ENCODE data around the gene DCPS. TPM values are rescaled to one million over a fixed set of nuclear protein-coding genes. Genes with fewer than 3 reads are reported as not detected.

Gene DCPS
- total RNA-seq, 1 donor from 2014 or later = 40.4 TPM

GRCh38 chr11:126277322-126277721 lies 26.5 kb upstream of the DCPS start:
- no peak overlapping the region for H3K4me3 Mint-ChIP-seq
- H3K27me3 Mint-ChIP-seq (ENCODE audit: insufficient read depth) = no peaks in the 10 kb centered on the region
- intact Hi-C loops (cut with micrococcal nuclease) = no loop called here
- H3K9me3 Mint-ChIP-seq = no peaks in the 10 kb centered on the region
- peaks cover 19% of the 10 kb centered on the region for H3K4me1 Mint-ChIP-seq (ENCODE audit: low read depth)
- DNase-seq (ENCODE audit: low spot score) = no peak
- no peak overlapping the region for H3K27ac Mint-ChIP-seq
- peaks cover 26% of the 10 kb centered on the region for H3K36me3 Mint-ChIP-seq (ENCODE audit: low read depth)

- H3K4me1 Mint-ChIP-seq (ENCODE audit: low read depth) = peaks cover 23% of the 10 kb centered on the region
- H3K27me3 Mint-ChIP-seq (ENCODE audit: insufficient read depth) = no peaks in the 10 kb centered on the region
- H3K36me3 Mint-ChIP-seq (ENCODE audit: low read depth) = peaks cover 23% of the 10 kb centered on the region
- DNase-seq (ENCODE audit: low spot score) = no peak
- no peak overlapping the region for H3K27ac Mint-ChIP-seq
- H3K4me3 Mint-ChIP-seq = no peak overlapping the region
- intact Hi-C loops (cut with micrococcal nuclease) = no loop called here
- H3K9me3 Mint-ChIP-seq = no peaks in the 10 kb centered on the region
These were observed 26.1 kb upstream of the DCPS start for GRCh38 chr11:126277780-126278179.

GRCh38 chr11:126279191-126279590 lies 24.7 kb upstream of the DCPS start:
- Mint-ChIP-seq H3K27ac (peak overlapping the region; percentile 27), H3K9me3 (no peaks in the 10 kb centered on the region), H3K4me1 (ENCODE audit: low read depth) (peaks cover 30% of the 10 kb centered on the region), H3K27me3 (ENCODE audit: insufficient read depth) (no peaks in the 10 kb centered on the region), H3K36me3 (ENCODE audit: low read depth) (peaks cover 23% of the 10 kb centered on the region), H3K4me3 (no peak overlapping the region)
- intact Hi-C loops (cut with micrococcal nuclease) = no loop called here
- no peak for DNase-seq (ENCODE audit: low spot score)

- Mint-ChIP-seq H3K36me3 (ENCODE audit: low read depth) (peaks cover 20% of the 10 kb centered on the region), H3K27me3 (ENCODE audit: insufficient read depth) (no peaks in the 10 kb centered on the region)
- intact Hi-C loops (cut with micrococcal nuclease) = loop anchor here (5.0 kb wide), 1 partner anchor 393 kb away; the partner anchor contains the start of gene HYLS1
These were observed 23.3 kb upstream of the DCPS start for GRCh38 chr11:126280595-126280994.

GRCh38 chr11:126281245-126281644 lies 22.6 kb upstream of the DCPS start:
- H3K27ac Mint-ChIP-seq = peak overlapping the region; percentile 80
- intact Hi-C loops (cut with micrococcal nuclease) = loop anchor here (5.0 kb wide), 1 partner anchor 394 kb away; the partner anchor contains the start of gene HYLS1

More at GRCh38 chr11:126280595-126280994, 23.3 kb upstream of the DCPS start:
- no peak for DNase-seq (ENCODE audit: low spot score)
- H3K4me1 Mint-ChIP-seq (ENCODE audit: low read depth) = peaks cover 40% of the 10 kb centered on the region
- no peak overlapping the region for H3K27ac Mint-ChIP-seq
- H3K9me3 Mint-ChIP-seq = no peaks in the 10 kb centered on the region
- peak overlapping the region; percentile 56 for H3K4me3 Mint-ChIP-seq

GRCh38 chr11:126281666-126282175 lies 22.1 kb upstream of the DCPS start:
- H3K4me3 Mint-ChIP-seq = peak overlapping the region; percentile 92

More at GRCh38 chr11:126281245-126281644, 22.6 kb upstream of the DCPS start:
- peak overlapping the region; percentile 92 for H3K4me3 Mint-ChIP-seq
- H3K36me3 Mint-ChIP-seq (ENCODE audit: low read depth) = peaks cover 17% of the 10 kb centered on the region
- H3K4me1 Mint-ChIP-seq (ENCODE audit: low read depth) = peaks cover 40% of the 10 kb centered on the region
- H3K27me3 Mint-ChIP-seq (ENCODE audit: insufficient read depth) = no peaks in the 10 kb centered on the region
- no peak for DNase-seq (ENCODE audit: low spot score)
- H3K9me3 Mint-ChIP-seq = no peaks in the 10 kb centered on the region

GRCh38 chr11:126282361-126282735 lies 21.5 kb upstream of the DCPS start:
- H3K4me1 Mint-ChIP-seq (ENCODE audit: low read depth) = peaks cover 45% of the 10 kb centered on the region
- peak; percentile 17 for DNase-seq (ENCODE audit: low spot score)
- no peaks in the 10 kb centered on the region for H3K9me3 Mint-ChIP-seq
- peaks cover 21% of the 10 kb centered on the region for H3K36me3 Mint-ChIP-seq (ENCODE audit: low read depth)
- H3K27ac Mint-ChIP-seq = peak overlapping the region; percentile 80
- intact Hi-C loops (cut with micrococcal nuclease) = loop anchor here (5.0 kb wide), 1 partner anchor 395 kb away; the partner anchor contains the start of gene HYLS1
- H3K27me3 Mint-ChIP-seq (ENCODE audit: insufficient read depth) = no peaks in the 10 kb centered on the region
- H3K4me3 Mint-ChIP-seq = peak overlapping the region; percentile 92

More at GRCh38 chr11:126281666-126282175, 22.1 kb upstream of the DCPS start:
- Mint-ChIP-seq H3K27ac (peak overlapping the region; percentile 80), H3K27me3 (ENCODE audit: insufficient read depth) (no peaks in the 10 kb centered on the region), H3K36me3 (ENCODE audit: low read depth) (peaks cover 18% of the 10 kb centered on the region), H3K9me3 (no peaks in the 10 kb centered on the region), H3K4me1 (ENCODE audit: low read depth) (peaks cover 41% of the 10 kb centered on the region)
- intact Hi-C loops (cut with micrococcal nuclease) = loop anchor here (5.0 kb wide), 1 partner anchor 394 kb away; the partner anchor contains the start of gene HYLS1
- no peak for DNase-seq (ENCODE audit: low spot score)

GRCh38 chr11:126282736-126283591 lies 20.9 kb upstream of the DCPS start, which contains the start of gene TIRAP:
TIRAP (plus strand) TSS chr11:126283093; CDS start chr11:126290895, 7,802 bp downstream.
- no peaks in the 10 kb centered on the region for H3K9me3 Mint-ChIP-seq
- peaks cover 15% of the 10 kb centered on the region for H3K36me3 Mint-ChIP-seq (ENCODE audit: low read depth)

GRCh38 chr11:126284829-126285228 lies 19.0 kb upstream of the DCPS start:
- intact Hi-C loops (cut with micrococcal nuclease) = loop anchor here (5.0 kb wide), 1 partner anchor 398 kb away; the partner anchor contains the start of gene HYLS1
- no peak for DNase-seq (ENCODE audit: low spot score)
- H3K4me1 Mint-ChIP-seq (ENCODE audit: low read depth) = peaks cover 39% of the 10 kb centered on the region
- H3K27me3 Mint-ChIP-seq (ENCODE audit: insufficient read depth) = no peaks in the 10 kb centered on the region
- no peaks in the 10 kb centered on the region for H3K9me3 Mint-ChIP-seq
- H3K27ac Mint-ChIP-seq = peak overlapping the region; percentile 71
- peak overlapping the region; percentile 98 for H3K4me3 Mint-ChIP-seq
- H3K36me3 Mint-ChIP-seq (ENCODE audit: low read depth) = peaks cover 9% of the 10 kb centered on the region

More at GRCh38 chr11:126282736-126283591, 20.9 kb upstream of the DCPS start, which contains the start of gene TIRAP:
- peak within 1 kb of the TSS; percentile 98 for H3K4me3 Mint-ChIP-seq
- no peaks in the 10 kb centered on the region for H3K27me3 Mint-ChIP-seq (ENCODE audit: insufficient read depth)
- DNase-seq (ENCODE audit: low spot score) = peak; percentile 53
- peaks cover 45% of the 10 kb centered on the region for H3K4me1 Mint-ChIP-seq (ENCODE audit: low read depth)
- H3K27ac Mint-ChIP-seq = peak within 1 kb of the TSS; percentile 98
- intact Hi-C loops (cut with micrococcal nuclease) = loop anchor here (1.0 to 5.0 kb wide), 4 partner anchors 14 to 396 kb away; partner anchors contain the start of genes DCPS, FAM118B, FOXRED1 and HYLS1

- H3K27me3 Mint-ChIP-seq (ENCODE audit: insufficient read depth) = no peaks in the 10 kb centered on the region
- H3K27ac Mint-ChIP-seq = no peak overlapping the region
- peaks cover 11% of the 10 kb centered on the region for H3K36me3 Mint-ChIP-seq (ENCODE audit: low read depth)
- peaks cover 24% of the 10 kb centered on the region for H3K4me1 Mint-ChIP-seq (ENCODE audit: low read depth)
- H3K9me3 Mint-ChIP-seq = no peaks in the 10 kb centered on the region
- no peak overlapping the region for H3K4me3 Mint-ChIP-seq
- no peak for DNase-seq (ENCODE audit: low spot score)
- intact Hi-C loops (cut with micrococcal nuclease) = no loop called here
These were observed 15.6 kb upstream of the DCPS start for GRCh38 chr11:126288237-126288636.

GRCh38 chr11:126290887-126291286 lies 13.0 kb upstream of the DCPS start:
- no peaks in the 10 kb centered on the region for H3K9me3 Mint-ChIP-seq
- DNase-seq (ENCODE audit: low spot score) = no peak
- H3K36me3 Mint-ChIP-seq (ENCODE audit: low read depth) = peaks cover 16% of the 10 kb centered on the region
- H3K27me3 Mint-ChIP-seq (ENCODE audit: insufficient read depth) = no peaks in the 10 kb centered on the region
- H3K4me3 Mint-ChIP-seq = no peak overlapping the region
- intact Hi-C loops (cut with micrococcal nuclease) = no loop called here
- H3K27ac Mint-ChIP-seq = no peak overlapping the region
- H3K4me1 Mint-ChIP-seq (ENCODE audit: low read depth) = peaks cover 12% of the 10 kb centered on the region

- Mint-ChIP-seq H3K27ac (no peak overlapping the region), H3K36me3 (ENCODE audit: low read depth) (peaks cover 17% of the 10 kb centered on the region)
These were observed 10.1 kb upstream of the DCPS start for GRCh38 chr11:126293726-126294125.

GRCh38 chr11:126297004-126297403 lies 6.9 kb upstream of the DCPS start:
- Mint-ChIP-seq H3K9me3 (no peaks in the 10 kb centered on the region), H3K27me3 (ENCODE audit: insufficient read depth) (no peaks in the 10 kb centered on the region), H3K36me3 (ENCODE audit: low read depth) (peaks cover 25% of the 10 kb centered on the region), H3K4me1 (ENCODE audit: low read depth) (peaks cover 7% of the 10 kb centered on the region), H3K4me3 (no peak overlapping the region), H3K27ac (no peak overlapping the region)
- no peak for DNase-seq (ENCODE audit: low spot score)
- intact Hi-C loops (cut with micrococcal nuclease) = no loop called here

More at GRCh38 chr11:126293726-126294125, 10.1 kb upstream of the DCPS start:
- intact Hi-C loops (cut with micrococcal nuclease) = no loop called here
- H3K27me3 Mint-ChIP-seq (ENCODE audit: insufficient read depth) = no peaks in the 10 kb centered on the region
- H3K9me3 Mint-ChIP-seq = no peaks in the 10 kb centered on the region
- no peak overlapping the region for H3K4me3 Mint-ChIP-seq
- H3K4me1 Mint-ChIP-seq (ENCODE audit: low read depth) = peaks cover 7% of the 10 kb centered on the region
- DNase-seq (ENCODE audit: low spot score) = no peak

Measured in activated T-helper 1 cell treated with anti-CD3 and anti-CD28 coated beads, Interleukin-12 subunit alpha, Interleukin-12 subunit beta, Interleukin-2, Interleukin-4 antibody, amounts not matched to agents 30 ng/mL and 10 ng/mL and 1 ng/mL, durations not matched to agents 14 hours and 24 hours and 36 hours (primary cell).